ENCODE results near the gene OTX2.

Gene OTX2

GRCh38 chr14:56796259-56796658, 14.0 kb downstream of the OTX2 start:
- DNase-seq: no peak

- DNase-seq: no peak
Observed at GRCh38 chr14:56795284-56795622, 15.0 kb downstream of the OTX2 start.

GRCh38 chr14:56794557-56795283, 15.6 kb downstream of the OTX2 start:
- DNase-seq: no peak

- peak in 2 of 14 donors; percentile 17 to 86 for DNase-seq
Observed at GRCh38 chr14:56794088-56794556, 16.2 kb downstream of the OTX2 start.

- no peak for DNase-seq
Observed at GRCh38 chr14:56789955-56790354, 20.3 kb downstream of the OTX2 start.

GRCh38 chr14:56787530-56787929, 22.7 kb downstream of the OTX2 start:
- no peak for DNase-seq

- no peak for DNase-seq
Observed at GRCh38 chr14:56782711-56783110, 27.6 kb downstream of the OTX2 start.

GRCh38 chr14:56774503-56774902, 35.8 kb downstream of the OTX2 start:
- no peak for DNase-seq

GRCh38 chr14:56770512-56770911, 39.8 kb downstream of the OTX2 start:
- no peak for DNase-seq

GRCh38 chr14:56760164-56760914, 49.9 kb downstream of the OTX2 start:
- no peak for DNase-seq

- DNase-seq: no peak
Observed at GRCh38 chr14:56759633-56760032, 50.6 kb downstream of the OTX2 start.

- DNase-seq: no peak
Observed at GRCh38 chr14:56759094-56759493, 51.2 kb downstream of the OTX2 start.

GRCh38 chr14:56754921-56755320, 55.4 kb downstream of the OTX2 start:
- no peak for DNase-seq

GRCh38 chr14:56753396-56753795, 56.9 kb downstream of the OTX2 start:
- no peak for DNase-seq

- DNase-seq: no peak
Observed at GRCh38 chr14:56752428-56752827, 57.9 kb downstream of the OTX2 start.

- no peak for DNase-seq
Observed at GRCh38 chr14:56751471-56751870, 58.8 kb downstream of the OTX2 start.

Measured in C1 segment of cervical spinal cord (tissue), 14 donors.